Ishikawa (cell line): Measurements from ENCODE around the gene PAPLN.

Source experiments
- CEBPB ChIP-seq: IDR thresholded peaks from 2 replicates; pipeline ENCODE4 v1.6.1; 2012
- CREB1 ChIP-seq: IDR thresholded peaks from 2 replicates; pipeline ENCODE4 v1.6.1; 2012; ENCODE audit warnings: low read depth
- EGR1 ChIP-seq: IDR thresholded peaks from 2 replicates; pipeline ENCODE4 v1.6.1; 2012
- EP300 ChIP-seq: IDR thresholded peaks from 2 replicates; pipeline ENCODE4 v1.6.1; 2012; ENCODE audit warnings: borderline replicate concordance
- FOXM1 ChIP-seq: IDR thresholded peaks from 2 replicates; pipeline ENCODE4 v1.6.1; 2012; ENCODE audit warnings: low read depth, borderline replicate concordance
- MAX ChIP-seq: IDR thresholded peaks from 2 replicates; pipeline ENCODE4 v1.6.1; 2012
- NFIC ChIP-seq: IDR thresholded peaks from 2 replicates; pipeline ENCODE4 v1.6.1; 2012
- RAD21 ChIP-seq: IDR thresholded peaks from 2 replicates; pipeline ENCODE4 v1.6.1; 2012; ENCODE audit warnings: low read depth
- REST ChIP-seq: IDR thresholded peaks from 2 replicates; pipeline ENCODE4 v1.6.1; 2012; ENCODE audit warnings: low read depth, mild to moderate bottlenecking
- TAF1 ChIP-seq: IDR thresholded peaks from 2 replicates; pipeline ENCODE4 v1.6.1; 2012; ENCODE audit warnings: low read depth, mild to moderate bottlenecking
- TCF12 ChIP-seq: IDR thresholded peaks from 2 replicates; pipeline ENCODE4 v1.6.1; 2012; ENCODE audit warnings: low read depth
- TEAD4 ChIP-seq: IDR thresholded peaks from 2 replicates; pipeline ENCODE4 v1.6.1; 2012
- USF1 ChIP-seq: IDR thresholded peaks from 2 replicates; pipeline ENCODE4 v1.6.1; 2012
- YY1 ChIP-seq: IDR thresholded peaks from 2 replicates; pipeline ENCODE4 v1.6.1; 2012; ENCODE audit warnings: low read depth
- ZBTB7A ChIP-seq: IDR thresholded peaks from 2 replicates; pipeline ENCODE4 v1.6.1; 2012; ENCODE audit warnings: low read depth

PAPLN gene

GRCh38 chr14:73313151-73313550 lies 75.8 kb downstream of the PAPLN start:
- TF ChIP-seq TEAD4 (no peak), RAD21 (no peak), USF1 (no peak), YY1 (no peak), EP300 (no peak), TAF1 (no peak), TCF12 (no peak), FOXM1 (no peak), REST (no peak), CEBPB (no peak), MAX (no peak), ZBTB7A (no peak), CREB1 (no peak), NFIC (no peak), EGR1 (no peak)

GRCh38 chr14:73323896-73324399 lies 86.6 kb downstream of the PAPLN start:
- no peak for TF ChIP-seq MAX
- TF ChIP-seq CEBPB, result no peak
- TF ChIP-seq EGR1, result no peak
- TF ChIP-seq TCF12, result no peak
- no peak for TF ChIP-seq EP300
- no peak for TF ChIP-seq REST
- no peak for TF ChIP-seq YY1
- no peak for TF ChIP-seq USF1
- no peak for TF ChIP-seq TAF1
- TF ChIP-seq NFIC, result no peak
- TF ChIP-seq TEAD4, result no peak
- TF ChIP-seq ZBTB7A, result no peak
- no peak for TF ChIP-seq CREB1
- no peak for TF ChIP-seq RAD21
